HG02678 (cell line): Measurements from ENCODE around the gene MIB2.

ENCODE experiments used
- ATAC-seq: cut with Tn5 transposase; IDR thresholded peaks from one replicate; pipeline ENCODE4 v1.9.1; 2021; ENCODE audit warnings: mild to moderate bottlenecking, moderate library complexity; ENCODE audit not compliant: unreplicated experiment

MIB2 gene

DNA sequence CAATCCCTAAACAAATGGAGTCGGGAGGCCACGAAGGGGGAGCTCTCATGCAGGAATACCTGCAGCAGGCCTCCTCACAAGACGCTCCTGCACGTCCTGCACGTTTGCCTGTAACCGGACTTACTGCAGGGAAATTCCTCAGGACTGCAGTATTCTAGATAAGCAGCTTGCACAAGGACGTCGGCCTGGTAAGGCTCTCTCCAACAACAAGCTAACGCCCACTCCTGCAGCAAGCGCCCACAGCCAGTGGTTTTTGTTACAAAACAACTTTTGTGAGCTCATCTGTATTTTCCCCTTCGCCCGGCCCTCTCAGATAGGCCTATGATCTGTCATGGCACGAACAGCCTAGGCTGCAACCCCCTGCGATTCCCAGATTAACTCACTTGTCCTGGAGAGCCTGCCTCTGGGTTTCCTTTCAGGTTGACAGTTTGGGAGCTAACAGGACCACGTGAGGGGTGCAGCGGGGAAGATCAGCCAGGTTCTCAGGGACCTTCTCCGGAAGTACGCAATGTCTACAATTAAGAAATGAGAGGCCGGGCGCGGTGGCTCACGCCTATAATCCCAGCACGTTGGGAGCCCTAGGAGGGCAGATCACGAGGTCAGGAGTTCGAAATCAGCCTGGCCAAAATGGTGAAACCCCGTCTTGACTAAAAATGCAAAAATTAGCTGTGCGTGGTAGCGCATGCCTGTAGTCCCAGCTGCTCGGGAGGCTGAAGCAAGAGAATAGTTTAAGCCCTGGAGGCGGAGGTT lies 921 bp upstream of the MIB2 start:
- ATAC-seq, result no peak

DNA sequence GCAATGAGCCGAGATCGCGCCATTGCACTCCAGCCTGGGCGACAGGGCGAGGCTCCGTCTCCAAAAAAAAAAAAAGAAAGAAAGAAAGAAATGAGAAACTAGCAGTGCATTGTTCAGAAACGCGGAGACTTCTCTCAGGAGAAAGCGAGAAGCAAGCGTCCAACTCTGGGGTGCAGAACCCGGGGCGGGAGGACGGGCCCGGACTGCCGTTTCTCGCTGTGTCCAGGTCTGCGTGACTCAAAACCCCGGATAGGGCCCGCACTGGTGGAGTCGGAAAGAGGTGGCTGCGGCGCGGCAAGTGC lies 395 bp upstream of the MIB2 start:
- no peak for ATAC-seq

DNA sequence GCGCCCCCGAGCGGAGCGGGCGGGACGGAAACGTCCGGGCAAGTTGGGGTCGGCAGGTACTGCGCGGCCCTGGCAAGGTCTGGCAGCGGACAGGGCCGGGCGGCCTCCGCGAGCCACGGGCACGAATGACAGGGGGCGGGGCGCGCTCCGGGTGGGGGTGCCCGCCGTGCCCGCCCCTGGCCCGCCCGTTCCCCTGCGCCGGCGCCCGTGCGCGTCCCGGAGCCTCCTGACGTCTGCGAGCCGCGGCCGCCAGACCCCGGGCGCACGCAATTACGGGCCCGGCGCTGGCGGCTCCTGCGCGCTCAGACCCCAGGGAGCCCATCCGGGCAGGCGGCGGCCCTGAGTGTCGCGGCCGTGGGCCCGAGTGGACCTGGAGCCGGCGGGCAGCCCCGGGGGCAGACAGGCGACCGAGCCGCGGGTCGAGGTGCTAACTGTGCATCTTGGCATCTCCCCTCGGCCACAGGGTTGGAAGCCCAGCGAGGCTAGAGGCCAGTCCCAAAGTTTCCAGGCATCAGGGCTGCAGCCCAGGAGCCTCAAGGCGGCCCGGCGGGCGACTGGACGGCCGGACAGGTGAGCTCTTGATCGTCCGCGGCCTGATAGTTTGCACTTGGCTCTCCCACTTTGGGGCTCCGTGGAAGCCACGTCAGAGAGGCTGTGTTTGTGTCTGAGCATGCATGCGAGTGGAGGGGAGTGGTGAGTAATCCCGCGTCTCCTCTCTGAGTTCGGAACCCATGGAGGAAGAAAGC lies 918 bp downstream of the MIB2 start:
- peak; percentile 20 for ATAC-seq

DNA sequence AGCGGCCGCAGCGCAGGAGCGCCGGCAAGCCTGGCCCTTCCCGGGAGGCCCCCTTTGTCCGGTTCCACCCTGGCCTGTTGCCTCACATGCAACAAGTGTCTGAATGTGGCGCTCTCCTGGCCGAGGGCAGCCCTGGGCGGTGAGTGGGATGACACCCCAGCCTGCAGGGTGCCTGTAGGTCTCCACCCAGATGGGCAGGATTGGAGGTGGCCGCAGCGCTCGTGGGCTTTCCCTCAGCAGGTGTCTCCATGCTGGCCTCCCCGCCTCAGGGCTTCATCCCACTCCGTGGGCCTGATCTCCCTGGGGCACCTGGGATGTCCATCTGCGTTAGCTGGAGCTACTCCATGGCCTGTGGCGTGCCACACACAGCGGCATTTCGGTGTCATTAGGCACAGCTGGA lies 1.5 kb downstream of the MIB2 start:
- no peak for ATAC-seq

DNA sequence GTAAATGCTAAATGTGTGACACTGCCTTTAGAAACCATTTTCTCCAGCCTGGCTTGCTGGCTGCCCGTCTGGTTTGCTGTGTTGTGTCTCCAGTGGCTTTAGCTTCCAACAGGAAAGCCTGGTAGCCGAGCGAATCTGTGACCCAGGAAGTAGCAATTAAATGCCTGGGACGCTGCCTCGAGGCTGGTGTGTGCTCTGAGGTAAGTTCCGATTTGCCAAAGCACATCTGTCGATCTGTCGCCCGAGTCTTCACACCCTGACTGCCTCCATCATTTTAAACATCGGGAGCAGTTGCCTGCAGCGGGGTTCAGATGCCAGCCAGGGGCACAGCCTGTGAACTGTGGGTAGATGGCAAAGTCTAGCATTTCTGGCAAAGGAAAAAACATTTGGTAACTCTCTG lies 2.2 kb downstream of the MIB2 start:
- no peak for ATAC-seq

DNA sequence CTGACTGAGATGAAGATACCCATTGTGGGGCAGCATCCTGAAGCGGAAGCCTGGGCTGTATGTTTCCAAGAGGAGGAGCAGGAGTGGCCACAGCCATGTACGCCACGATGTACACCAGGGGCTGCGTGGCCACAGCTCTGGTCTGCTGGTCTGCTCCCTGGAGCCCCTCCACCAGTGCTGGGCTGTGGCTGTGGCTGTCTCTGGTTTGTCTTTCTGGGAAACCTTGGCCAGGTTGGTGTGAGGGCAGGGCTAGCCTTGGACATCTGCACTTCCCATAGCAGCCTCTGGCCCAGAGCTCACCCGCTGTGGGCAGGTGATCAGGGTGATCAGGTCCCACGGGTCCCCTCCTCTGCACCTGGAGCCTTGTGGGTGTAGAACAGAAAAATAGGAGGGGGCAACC lies 2.6 kb downstream of the MIB2 start:
- no peak for ATAC-seq

DNA sequence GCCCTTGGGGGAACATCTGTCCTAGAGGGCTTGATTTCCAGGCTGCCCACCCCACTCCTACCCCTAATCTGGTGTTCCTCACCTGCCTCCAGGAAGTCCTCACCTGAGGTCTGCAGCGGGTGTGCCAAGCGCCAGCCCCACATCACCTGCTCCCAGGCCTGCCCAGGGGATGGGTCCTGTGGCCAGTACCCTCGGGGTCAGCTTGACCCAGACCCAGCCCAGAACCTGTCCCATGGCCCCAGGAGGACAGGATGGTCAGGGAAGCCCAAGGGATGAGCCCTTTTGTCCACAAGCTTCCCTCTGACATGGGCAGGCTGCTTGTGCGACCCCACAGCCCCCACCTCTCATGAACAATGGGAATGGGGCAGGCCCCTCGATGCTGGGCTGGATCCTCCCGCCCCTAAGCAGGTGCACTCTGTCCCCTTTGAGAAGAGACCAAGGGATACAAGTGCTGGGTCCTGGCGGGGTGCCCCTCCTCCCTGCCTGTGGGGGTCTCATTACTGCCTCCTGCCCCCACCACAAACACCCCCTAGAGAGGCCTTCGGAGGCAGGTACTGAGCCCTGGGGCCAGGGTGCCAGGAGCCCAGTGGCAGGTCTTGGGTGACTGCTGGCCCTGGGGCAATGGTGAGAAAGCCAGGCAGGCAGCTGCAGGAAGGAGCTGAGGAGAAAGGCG lies 3.2 kb downstream of the MIB2 start:
- ATAC-seq, result no peak

DNA sequence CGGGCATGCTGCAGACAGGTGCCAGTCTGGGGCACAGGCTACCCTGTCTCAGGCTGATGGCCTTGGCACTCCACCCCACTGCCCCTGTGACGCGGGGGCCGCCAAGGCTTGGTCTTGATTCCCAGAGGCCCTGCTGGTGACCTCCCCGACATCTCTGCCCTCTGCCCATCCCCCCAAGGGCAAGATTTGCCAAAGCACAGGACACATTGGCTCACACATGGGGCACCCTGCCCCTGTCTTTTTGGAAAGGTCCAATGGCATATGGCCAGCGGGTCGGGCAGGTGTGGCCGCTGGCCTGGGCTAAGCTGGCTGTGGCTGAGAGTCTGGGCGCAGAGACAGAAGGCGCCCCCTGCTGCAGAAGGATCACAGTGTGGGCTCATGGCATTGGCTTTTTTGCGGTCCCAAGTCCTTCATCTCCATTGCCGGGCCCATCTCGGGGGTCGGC lies 4.6 kb downstream of the MIB2 start:
- ATAC-seq, result no peak

DNA sequence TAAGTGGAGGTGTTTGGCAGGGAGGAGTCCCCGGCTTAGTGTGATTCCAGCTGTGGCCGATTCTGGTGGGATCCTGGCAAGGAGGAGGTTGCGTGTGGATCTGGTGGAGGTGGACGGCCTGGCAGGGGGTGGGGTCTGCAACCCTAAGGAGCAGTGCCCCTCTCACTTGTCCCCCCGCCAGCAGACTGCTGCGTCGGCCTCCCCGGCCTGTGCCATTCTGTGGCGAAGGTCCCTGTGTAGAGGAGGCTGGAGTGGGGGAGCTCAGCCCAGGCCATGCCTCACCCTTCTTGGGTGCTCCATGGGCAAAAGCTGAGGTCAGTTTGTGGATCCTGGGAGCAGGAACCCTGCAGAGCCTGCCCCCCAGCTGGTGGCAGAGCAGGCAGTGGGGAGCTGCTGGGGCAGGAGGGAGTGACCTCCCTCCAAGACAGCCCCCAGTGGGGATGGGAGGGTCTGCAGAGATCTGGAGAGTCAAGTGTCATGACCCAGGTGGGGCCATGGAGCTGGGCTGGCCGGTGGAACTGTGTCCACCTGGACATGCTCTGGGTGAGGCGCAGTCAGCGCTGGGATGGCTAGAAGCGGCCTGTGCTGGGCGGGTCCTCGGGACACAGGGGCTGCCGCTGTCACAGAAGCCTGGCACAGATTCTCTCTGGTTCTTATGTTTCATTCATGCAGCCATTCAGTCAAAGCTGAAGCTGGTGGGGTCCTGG lies 5.3 kb downstream of the MIB2 start:
- ATAC-seq, result no peak

DNA sequence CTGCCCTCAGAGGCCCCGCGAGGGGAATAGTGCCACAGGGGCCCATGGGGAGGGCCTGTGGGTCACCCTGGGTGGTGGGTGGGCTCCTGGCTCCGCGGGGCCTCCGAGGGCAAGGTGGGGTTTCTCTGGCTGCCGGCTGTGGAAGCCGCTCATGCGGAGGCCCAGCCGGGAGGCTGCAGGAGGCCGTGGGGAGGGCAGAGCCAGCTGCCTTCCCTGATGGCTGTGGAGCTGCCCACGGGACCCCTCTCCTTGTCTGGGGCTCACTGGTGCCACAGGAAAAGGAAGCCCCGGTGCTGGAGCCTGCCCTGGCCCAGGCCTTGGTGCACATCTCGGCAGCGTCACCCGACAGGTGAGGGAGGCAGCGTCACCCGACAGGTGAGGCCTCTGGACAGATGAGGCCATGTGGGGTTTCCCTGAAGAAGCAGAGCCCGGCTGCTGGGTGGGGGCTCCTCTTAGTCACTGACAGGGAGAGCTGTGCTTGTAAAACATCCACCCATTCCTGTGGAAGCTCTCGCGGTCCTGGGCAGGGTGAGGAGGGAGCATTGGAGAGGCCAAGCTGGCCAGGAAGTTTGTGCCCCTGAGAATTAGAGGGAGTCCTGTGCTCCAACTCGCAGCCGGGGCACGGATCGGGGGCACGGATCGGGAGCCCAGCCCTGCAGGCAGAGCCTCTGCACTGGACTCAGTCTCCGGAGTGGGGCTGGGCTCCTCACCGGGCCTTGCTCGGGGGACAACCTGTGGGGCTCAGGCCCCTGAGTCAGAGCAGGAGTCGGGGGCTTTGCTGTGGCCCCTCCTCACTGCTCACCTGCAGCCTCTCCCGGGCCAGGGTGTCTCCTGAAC lies 6.1 kb downstream of the MIB2 start:
- no peak for ATAC-seq

DNA sequence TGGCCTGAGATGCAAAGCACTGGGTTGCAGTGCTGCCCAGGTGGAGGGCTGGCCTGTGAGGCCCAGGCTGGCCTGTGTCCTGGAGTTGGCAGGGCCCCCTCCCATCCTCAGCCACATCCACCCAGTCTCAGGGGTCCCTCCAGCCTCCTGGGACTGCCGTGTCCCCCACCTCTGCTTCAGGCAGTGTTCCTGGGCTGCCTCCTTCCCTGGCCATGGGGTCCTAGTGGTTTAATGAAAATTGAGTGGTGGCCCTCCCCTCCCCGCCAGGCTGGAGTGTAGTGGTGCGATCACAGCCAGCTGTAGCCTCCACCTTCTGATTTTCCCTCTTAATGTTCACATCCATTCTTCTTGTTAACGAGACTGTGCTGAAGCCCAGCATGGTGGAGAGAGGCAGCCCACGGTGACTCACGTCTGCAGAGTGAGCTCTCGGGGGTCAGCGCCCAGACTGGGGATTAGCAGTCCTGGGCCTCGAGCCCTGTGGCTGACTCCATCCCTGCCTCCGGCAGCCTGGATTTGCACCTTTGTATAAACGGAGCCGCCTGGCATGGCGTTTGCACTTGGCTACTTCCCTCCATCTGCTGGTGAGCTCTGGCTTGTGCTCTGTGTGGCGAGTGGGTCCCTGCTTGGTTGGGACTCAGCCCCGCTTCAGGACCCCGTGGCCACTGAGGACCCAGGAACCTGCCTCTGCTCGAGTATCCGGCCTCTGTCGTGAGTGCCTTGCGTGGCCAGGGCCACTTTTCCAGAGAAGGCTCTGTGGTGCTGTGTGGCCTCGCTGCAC lies 6.9 kb downstream of the MIB2 start:
- no peak for ATAC-seq

DNA sequence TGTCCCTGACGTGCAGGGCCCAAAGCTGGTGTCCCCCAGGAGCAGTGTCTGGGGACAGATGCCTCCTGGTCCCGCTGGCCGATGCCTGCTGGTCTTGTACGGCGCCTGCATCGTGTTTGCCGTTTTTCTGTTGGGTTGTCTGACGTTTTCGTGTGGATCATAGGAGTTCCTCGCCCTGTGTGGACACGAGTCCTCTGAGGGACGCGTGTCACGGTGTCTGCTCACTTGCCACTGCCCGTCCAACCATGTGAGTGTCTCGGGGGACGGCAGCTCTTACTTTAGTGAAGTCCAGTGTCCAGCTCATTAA lies 7.4 kb downstream of the MIB2 start:
- ATAC-seq, result no peak

DNA sequence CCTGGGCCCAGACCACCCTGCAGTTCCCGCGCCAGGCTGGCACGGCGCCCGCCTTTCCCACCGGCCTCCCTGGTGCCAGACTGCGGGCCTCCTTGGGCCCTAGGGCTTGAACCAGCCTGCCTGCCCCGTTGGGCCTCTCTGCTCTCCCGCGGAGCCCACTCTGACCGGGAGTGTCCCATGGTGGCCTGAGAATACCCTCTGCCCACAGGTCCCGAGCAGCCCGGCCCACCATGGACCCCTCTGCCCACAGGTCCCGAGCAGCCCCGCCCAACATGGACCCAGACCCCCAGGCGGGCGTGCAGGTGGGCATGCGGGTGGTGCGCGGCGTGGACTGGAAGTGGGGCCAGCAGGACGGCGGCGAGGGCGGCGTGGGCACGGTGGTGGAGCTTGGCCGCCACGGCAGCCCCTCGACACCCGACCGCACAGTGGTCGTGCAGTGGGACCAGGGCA lies 7.9 kb downstream of the MIB2 start:
- no peak for ATAC-seq

DNA sequence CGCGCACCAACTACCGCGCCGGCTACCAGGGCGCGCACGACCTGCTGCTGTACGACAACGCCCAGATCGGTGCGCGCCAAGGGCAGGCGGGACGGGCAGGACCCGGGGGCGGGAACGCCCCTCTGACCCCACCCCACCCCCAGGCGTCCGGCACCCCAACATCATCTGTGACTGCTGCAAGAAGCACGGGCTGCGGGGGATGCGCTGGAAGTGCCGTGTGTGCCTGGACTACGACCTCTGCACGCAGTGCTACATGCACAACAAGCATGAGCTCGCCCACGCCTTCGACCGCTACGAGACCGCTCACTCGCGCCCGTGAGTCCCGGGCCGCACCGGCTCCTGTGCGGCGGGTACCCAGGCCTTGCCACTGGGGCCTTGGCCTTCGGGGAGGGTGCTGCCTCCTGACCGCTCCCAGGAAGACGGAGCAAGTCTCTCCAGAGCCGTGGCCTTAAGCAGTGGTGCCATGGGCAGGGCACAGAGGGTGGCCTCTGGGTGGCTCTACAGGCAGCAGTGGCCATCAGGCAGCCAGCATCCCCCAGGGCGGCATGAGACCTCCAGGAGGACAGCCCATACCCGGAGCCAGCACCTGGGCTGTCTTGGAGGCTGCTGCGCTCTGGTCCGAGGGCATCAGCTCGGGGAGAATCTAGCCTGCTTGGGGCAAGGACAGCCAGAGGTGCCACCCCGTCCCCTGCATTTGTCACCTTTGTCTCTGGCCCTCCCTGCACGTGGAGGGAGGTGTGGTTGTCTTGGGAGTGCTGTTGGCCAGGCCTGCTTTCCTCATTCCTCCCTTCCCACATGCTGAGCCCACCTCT lies 8.5 kb downstream of the MIB2 start:
- no peak for ATAC-seq

DNA sequence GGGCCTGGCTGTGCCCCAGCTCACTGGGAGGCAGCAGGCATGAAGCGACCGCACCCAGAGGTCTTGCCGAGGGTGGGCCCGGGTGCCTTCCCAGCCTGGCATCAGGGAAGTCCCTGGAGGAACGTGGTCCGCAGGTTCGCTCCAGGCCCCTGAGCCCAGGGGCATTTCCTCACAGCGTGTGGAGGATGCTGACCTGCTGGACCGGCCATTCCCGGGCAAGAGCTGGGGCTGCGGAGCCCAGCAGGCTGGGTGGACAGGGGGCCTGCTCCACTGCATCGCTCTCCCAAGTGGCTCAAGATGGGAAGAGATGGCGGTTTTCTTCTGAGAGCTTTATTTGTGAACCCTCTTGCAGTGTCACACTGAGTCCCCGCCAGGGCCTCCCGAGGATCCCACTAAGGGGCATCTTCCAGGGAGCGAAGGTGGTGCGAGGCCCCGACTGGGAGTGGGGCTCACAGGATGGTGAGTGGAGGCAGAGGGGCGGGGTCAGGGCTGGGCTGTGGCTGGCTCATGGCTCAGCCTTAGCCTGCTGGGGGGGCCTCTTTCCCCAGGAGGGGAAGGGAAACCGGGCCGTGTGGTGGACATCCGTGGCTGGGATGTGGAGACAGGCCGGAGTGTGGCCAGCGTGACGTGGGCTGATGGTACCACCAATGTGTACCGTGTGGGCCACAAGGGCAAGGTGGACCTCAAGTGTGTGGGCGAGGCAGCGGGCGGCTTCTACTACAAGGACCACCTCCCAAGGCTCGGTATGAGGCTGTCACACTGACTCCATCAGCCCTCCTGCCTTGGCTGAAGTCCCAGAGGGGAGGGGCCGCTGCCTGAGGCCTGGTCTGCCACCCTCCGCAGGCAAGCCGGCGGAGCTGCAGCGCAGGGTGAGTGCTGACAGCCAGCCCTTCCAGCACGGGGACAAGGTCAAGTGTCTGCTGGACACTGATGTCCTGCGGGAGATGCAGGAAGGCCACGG lies 9.4 kb downstream of the MIB2 start:
- ATAC-seq, result no peak

DNA sequence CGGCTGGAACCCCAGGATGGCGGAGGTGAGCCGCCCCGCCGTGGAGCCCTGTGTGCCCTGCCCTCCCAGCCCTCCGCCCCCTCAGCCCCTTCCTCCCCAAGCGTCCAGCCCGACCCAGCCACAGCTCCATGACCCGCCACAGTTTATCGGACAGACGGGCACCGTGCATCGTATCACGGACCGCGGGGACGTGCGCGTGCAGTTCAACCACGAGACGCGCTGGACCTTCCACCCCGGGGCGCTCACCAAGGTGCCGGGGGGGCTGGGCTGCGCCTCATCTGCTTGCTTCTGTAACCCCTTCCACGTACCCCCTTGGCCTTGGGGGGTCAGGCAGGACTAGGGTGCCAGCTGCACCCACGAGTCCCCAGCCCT lies 10.1 kb downstream of the MIB2 start:
- no peak for ATAC-seq

DNA sequence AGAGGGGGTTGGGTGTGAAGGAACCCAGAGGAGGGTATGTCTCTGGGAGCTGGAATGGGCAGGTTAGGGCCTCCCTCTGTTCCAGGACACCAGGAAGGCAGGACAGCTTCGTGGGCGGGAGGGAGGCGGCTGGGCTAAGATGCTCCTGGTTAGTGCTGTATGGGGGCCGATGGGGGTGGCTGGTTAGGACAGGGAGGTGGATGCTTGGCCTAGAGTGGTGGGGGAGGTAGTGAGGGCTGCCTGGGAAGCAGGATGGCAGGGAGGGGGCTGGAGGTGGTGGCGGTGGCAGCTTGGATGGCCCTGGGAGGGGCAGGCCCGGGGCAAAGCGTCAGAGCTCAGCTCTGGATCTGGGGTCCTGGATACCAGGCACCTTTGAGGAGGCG lies 10.5 kb downstream of the MIB2 start:
- ATAC-seq, result no peak
